Pancreas (tissue), 10 donors: ENCODE results near the gene ZNF672. TPM values are rescaled to one million over a fixed set of nuclear protein-coding genes. Genes with fewer than 3 reads are reported as not detected.
A peak's percentile ranks its signal among the peaks of the same experiment; 100 is the strongest.

Source experiments
- ATAC-seq, 4 donors: fragments of 200-7000 bp; cut with Tn5 transposase; one replicate each; pipeline versions ENCODE4 v1.8.0 to v1.9.1; 2020; ENCODE audit warnings: mild to moderate bottlenecking in 4 of 4, moderate library complexity in 4 of 4
- DNase-seq, 6 donors: peaks; one replicate each; pipeline ENCODE4 v3.0.0-alpha.2; 2020
- FAIRE-seq: peaks from 2 replicates; lab custom pipeline; 2012; peaks lifted over from hg19 to GRCh38; lab: Jason Lieb, UNC
- H3K27ac ChIP-seq, 4 donors: fragments of 200-600 bp; sonication (generic); 1 replicate in 3 of 4; 2 replicates in 1 of 4; pipeline versions ENCODE4 v1.5.0 to v1.8.0; 2020
- H3K27me3 ChIP-seq, 4 donors: fragments of 200-600 bp; one replicate each; pipeline ENCODE4 v1.8.0; 2021
- H3K36me3 ChIP-seq, 3 donors: fragments of 200-600 bp; sonication (generic) in 1 of 3; one replicate each; pipeline versions ENCODE4 v1.5.0 to v1.8.0; 2020 to 2021
- H3K4me1 ChIP-seq, 3 donors: fragments of 200-600 bp; one replicate each; pipeline ENCODE4 v1.8.0; 2021
- H3K4me3 ChIP-seq, 4 donors: fragments of 200-600 bp; sonication (generic) in 2 of 4; one replicate each; pipeline versions ENCODE4 v1.5.0 to v1.8.0; 2020 to 2021
- H3K9me3 ChIP-seq, 4 donors: fragments of 200-600 bp; one replicate each; pipeline ENCODE4 v1.8.0; 2021
- WGBS, 2 donors: extraction: QIAGEN DNeasy Blood & Tissue Kit; methylation state at CpG; one replicate each; pipeline ENCODE4 v1.1.7; 2013; 5-methylcytosine and 5-hydroxymethylcytosine counted together
- intact Hi-C, 3 donors: fragments of 100-400 bp; cut with DNase I; formaldehyde crosslinking; loops; one replicate each; pipeline versions ENCODE4 v1.11.1 to v1.14.2; 2022
- polyA plus RNA-seq, 2 donors: library from polyadenylated mRNA; stranded (reverse); fragments of 200-250 nt; gene quantifications; one replicate each; pipeline ENCODE4 v1.2.3, GENCODE V29; 2013
- total RNA-seq, 6 donors: library from RNA; stranded (reverse); fragmentation: NEBNext Ultra II Directional in 4 of 6; extraction: Animal tissue kit (Norgen Biotek cat#: 25700) in 4 of 6; gene quantifications; one replicate each; pipeline versions ENCODE4 v1.2.1 to v1.2.4, GENCODE V29; 2021 to 2023
- TF ChIP-seq, protein P1 (sequence below), 4 donors: fragments of 200-600 bp; sonication (generic) in 3 of 4; IDR thresholded peaks; one replicate each; pipeline versions ENCODE4 v1.5.0 to v1.8.0; 2021; ENCODE audit warnings: antibody characterized with exemption in 4 of 4
- donor health status: healthy with polysubstance abuse.
- donor health status: DM: no; HTN: no; CAD: no; lungs with moderate emphysema.
- donor health status: DM: no; HTN: no; CAD: no.
- donor health status: control.
- donor health status: control.
- donor health status: Bipolar disorder and iron deficiency.
- donor health status: DM: yes; HTN: yes; CAD: no.
- donor health status: DM: no; HTN: no; CAD: no.
- donor health status: DM: no; HTN: no; CAD: no.
- donor health status: DM: yes; HTN: yes; CAD: no.

ZNF672 gene
- total and polyA plus RNA-seq, 8 donors, result 9.7 to 22.6 (median 15.1) TPM

DNA sequence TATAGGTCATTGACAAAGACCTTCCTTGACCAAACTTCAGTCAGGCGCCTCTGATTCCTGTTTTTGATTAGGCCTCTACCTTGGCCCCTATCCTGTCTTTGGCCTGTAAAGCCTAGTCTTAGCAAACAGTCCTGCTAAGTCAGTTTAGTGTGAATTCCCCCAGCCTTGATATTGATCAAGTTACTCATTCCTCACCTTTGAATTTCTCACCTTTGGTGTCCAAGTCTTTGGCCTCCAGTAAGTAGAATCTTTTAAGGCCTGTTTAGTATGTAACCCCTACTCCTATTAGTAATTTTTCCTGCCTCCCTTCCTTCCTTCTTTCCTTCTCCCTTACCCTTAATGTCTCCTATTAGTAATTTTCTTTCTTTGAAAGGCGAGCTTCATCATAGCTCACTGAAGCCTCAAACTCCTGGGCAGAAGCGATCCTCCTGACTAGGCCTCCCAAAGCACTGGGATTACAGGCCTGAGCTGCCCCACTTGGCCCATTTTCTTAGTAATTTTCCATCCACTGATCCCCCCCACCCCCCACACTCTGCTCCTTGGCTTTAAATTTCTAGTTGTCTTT, 33.9 kb downstream of the ZNF672 start:
- TF ChIP-seq, protein P1, sequence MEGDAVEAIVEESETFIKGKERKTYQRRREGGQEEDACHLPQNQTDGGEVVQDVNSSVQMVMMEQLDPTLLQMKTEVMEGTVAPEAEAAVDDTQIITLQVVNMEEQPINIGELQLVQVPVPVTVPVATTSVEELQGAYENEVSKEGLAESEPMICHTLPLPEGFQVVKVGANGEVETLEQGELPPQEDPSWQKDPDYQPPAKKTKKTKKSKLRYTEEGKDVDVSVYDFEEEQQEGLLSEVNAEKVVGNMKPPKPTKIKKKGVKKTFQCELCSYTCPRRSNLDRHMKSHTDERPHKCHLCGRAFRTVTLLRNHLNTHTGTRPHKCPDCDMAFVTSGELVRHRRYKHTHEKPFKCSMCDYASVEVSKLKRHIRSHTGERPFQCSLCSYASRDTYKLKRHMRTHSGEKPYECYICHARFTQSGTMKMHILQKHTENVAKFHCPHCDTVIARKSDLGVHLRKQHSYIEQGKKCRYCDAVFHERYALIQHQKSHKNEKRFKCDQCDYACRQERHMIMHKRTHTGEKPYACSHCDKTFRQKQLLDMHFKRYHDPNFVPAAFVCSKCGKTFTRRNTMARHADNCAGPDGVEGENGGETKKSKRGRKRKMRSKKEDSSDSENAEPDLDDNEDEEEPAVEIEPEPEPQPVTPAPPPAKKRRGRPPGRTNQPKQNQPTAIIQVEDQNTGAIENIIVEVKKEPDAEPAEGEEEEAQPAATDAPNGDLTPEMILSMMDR (IDR thresholded peaks at IDR 0.05), result no peak
- H3K27ac ChIP-seq, result no peak overlapping the region
- intact Hi-C loops, result no loop called here
- H3K4me3 ChIP-seq, result no peak overlapping the region
- no peak for DNase-seq
- H3K36me3 ChIP-seq, result no peaks in the 10 kb centered on the region
- H3K9me3 ChIP-seq, result no peaks in the 10 kb centered on the region
- no peak for ATAC-seq
- 98 to 99% methylated on average over 3 of the region's 3 CpGs for WGBS, 2 donors
- H3K27me3 ChIP-seq, result no peaks in the 10 kb centered on the region
- no peak for FAIRE-seq
- peaks cover 0 to 3% (median 0%) of the 10 kb centered on the region in 3 donors for H3K4me1 ChIP-seq

DNA sequence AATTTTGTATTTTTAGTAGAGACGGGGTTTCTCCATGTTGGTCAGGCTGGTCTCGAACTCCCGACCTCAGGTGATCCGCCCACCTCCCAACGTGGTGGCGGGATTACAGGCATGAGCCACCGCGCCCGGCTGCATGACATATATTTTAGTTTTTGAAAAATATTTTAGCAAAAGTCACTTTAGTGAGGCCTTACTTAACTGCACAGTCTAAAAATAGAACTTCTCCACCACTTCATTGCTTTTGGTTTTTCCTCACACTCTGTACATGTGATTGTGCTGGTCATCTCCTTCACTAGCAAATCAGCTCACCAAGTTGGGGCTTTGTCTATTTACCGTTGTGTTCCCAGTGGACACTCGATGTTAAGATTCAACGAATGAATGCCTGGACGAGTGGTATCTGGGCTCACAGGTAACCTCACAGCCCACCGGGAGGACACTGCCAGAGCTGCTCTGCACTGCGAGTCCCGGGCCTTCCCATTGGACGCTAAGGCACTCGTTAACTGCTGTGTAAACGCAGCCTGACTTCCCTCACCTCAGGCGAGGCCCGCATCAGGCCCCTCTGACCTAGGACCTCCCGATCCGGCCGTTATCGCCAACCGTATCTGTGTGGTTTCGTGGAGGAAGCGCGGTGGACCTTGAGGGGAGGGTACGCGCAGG, 34.9 kb downstream of the ZNF672 start:
- peaks cover 0 to 3% (median 0%) of the 10 kb centered on the region in 3 donors for H3K4me1 ChIP-seq
- ATAC-seq, result peak; percentile 60 to 80 (median 70)
- peak overlapping the region; percentile 88 to 94 (median 90) for H3K27ac ChIP-seq
- peak overlapping the region; percentile 31 to 46 (median 40) for H3K4me3 ChIP-seq
- H3K36me3 ChIP-seq, result no peaks in the 10 kb centered on the region
- no peak for FAIRE-seq
- intact Hi-C loops, result no loop called here
- H3K27me3 ChIP-seq, result no peaks in the 10 kb centered on the region
- peak; percentile 45 to 78 (median 60) for DNase-seq
- WGBS, 2 donors, result 4 to 5% methylated on average over 31 of the region's 31 CpGs
- TF ChIP-seq, protein P1 (IDR thresholded peaks at IDR 0.05), result no peak
- H3K9me3 ChIP-seq, result no peaks in the 10 kb centered on the region

DNA sequence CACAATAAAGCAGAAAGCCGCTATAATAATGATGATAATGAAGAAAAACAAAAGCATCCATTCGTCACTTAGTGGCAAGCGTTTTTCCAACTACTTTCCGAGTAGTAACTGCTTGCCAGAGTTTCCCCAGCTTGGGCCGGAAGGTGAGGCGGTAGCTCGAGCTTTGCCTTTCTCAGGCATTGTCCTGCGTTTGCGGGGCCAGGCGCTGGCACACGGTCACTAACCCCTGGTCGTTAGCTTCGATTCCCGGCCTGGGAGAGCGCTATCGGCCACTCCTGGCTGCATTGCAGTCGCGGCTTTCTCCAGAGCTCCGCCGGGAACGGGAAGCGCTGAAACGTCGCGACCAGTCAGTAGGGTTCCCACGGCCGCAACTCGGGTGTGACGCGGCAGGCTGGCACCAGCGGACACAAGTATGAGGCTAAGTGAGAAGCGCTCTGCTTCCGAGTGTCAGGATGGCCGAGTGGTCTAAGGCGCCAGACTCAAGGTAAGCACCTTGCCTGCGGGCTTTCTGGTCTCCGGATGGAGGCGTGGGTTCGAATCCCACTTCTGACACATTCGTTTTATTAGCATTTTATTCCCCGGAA, 35.5 kb downstream of the ZNF672 start:
- DNase-seq, result peak; percentile 90 to 99 (median 96)
- Histone ChIP-seq H3K36me3 (no peaks in the 10 kb centered on the region), H3K9me3 (no peaks in the 10 kb centered on the region), H3K4me1 (peaks cover 0 to 3% (median 0%) of the 10 kb centered on the region in 3 donors), H3K27me3 (no peaks in the 10 kb centered on the region), H3K27ac (peak overlapping the region; percentile 88 to 94 (median 90)), H3K4me3 (peak overlapping the region; percentile 31 to 46 (median 40))
- WGBS, 2 donors, result 0 to 1% methylated on average over 41 of the region's 41 CpGs
- TF ChIP-seq, protein P1 (IDR thresholded peaks at IDR 0.05), result no peak
- ATAC-seq, result peak; percentile 89 to 97 (median 90)
- no peak for FAIRE-seq
- intact Hi-C loops, result no loop called here

DNA sequence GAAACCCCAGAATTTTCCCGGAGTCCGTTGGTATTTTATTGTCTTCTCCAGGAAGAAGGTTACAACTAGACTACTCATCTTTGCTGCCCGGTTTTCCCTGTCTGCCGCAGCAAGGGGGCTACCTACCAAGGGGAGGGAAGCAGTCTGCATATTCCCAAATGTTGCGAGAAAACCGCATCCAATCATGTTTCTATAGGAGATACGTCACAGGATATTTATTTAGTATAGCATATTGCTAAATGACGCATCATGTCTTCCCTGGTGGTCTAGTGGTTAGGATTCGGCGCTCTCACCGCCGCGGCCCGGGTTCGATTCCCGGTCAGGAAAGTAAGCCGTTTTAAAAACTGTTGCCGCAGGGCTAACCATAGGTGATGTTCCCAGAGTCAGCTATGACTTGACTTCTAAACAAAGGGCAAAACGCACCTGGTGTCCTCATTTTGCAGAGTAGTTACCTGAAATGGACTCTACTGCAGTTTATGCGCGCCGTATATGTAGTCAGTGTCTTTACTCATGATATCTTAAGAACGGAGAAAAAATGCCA, 36.0 kb downstream of the ZNF672 start:
- intact Hi-C loops, result no loop called here
- ATAC-seq, result peak; percentile 66 to 81 (median 74)
- Histone ChIP-seq H3K9me3 (no peaks in the 10 kb centered on the region), H3K36me3 (no peaks in the 10 kb centered on the region), H3K4me1 (peaks cover 0 to 3% (median 0%) of the 10 kb centered on the region in 3 donors), H3K27me3 (no peaks in the 10 kb centered on the region), H3K4me3 (peak overlapping the region; percentile 10 to 46 (median 38)), H3K27ac (peak overlapping the region; percentile 88 to 94 (median 90))
- TF ChIP-seq, protein P1 (IDR thresholded peaks at IDR 0.05), result no peak
- WGBS, 2 donors, result 1 to 3% methylated on average over 23 of the region's 23 CpGs
- peak; percentile 20 for FAIRE-seq
- DNase-seq, result peak; percentile 62 to 91 (median 82)
